ENCODE measurements around the gene YPEL3.

- no peak for TF ChIP-seq CTCF (IDR thresholded peaks at IDR 0.05)
- TF ChIP-seq EP300 (IDR thresholded peaks at IDR 0.05), result no peak
These were observed 27.7 kb downstream of the YPEL3 start for GRCh38 chr16:30068333-30068732.
